Activated CD8-positive, alpha-beta T cell treated with anti-CD3 and anti-CD28 coated beads for 36 hours (primary cell): ENCODE measurements around the gene CACNA1C. TPM values are rescaled to one million over a fixed set of nuclear protein-coding genes. Genes with fewer than 3 reads are reported as not detected.

Experiments used
- ATAC-seq: fragments of 200-7000 bp; cut with Tn5 transposase; one replicate; pipeline ENCODE4 v1.10.0; 2021; ENCODE audit warnings: mild to moderate bottlenecking, moderate library complexity
- CTCF ChIA-PET: fragments of 350-600 bp; sonication (Branson Sonifier 250); formaldehyde crosslinking; loops from one replicate; lab custom pipeline; 2021; ENCODE audit warnings: antibody characterized with exemption; lab: Charles Lee
- POLR2A ChIA-PET: fragments of 350-600 bp; sonication (Branson Sonifier 250); formaldehyde crosslinking; loops from one replicate; lab custom pipeline; 2021; ENCODE audit warnings: antibody characterized with exemption; lab: Charles Lee
- DNase-seq: peaks from one replicate; pipeline ENCODE4 v3.0.0-alpha.2; 2020
- H3K27ac Mint-ChIP-seq: one replicate; pipeline ENCODE4 v1.8.0; 2021; ENCODE audit warnings: mild to moderate bottlenecking, mixed read lengths
- H3K27me3 Mint-ChIP-seq: one replicate; pipeline ENCODE4 v1.8.0; 2021; ENCODE audit warnings: mixed read lengths
- H3K36me3 Mint-ChIP-seq: one replicate; pipeline ENCODE4 v1.8.0; 2021; ENCODE audit warnings: low read depth, mixed read lengths
- H3K4me1 Mint-ChIP-seq: one replicate; pipeline ENCODE4 v1.8.0; 2021; ENCODE audit warnings: low read depth, mixed read lengths
- H3K4me3 Mint-ChIP-seq: one replicate; pipeline ENCODE4 v1.8.0; 2021; ENCODE audit warnings: mild to moderate bottlenecking, moderate library complexity, mixed read lengths
- H3K9me3 Mint-ChIP-seq: one replicate; pipeline ENCODE4 v1.8.0; 2021; ENCODE audit warnings: mixed read lengths
- CTCF ChIP-seq: fragments of 200-600 bp; IDR thresholded peaks from one replicate; pipeline ENCODE4 v1.8.0; 2022; ENCODE audit warnings: antibody characterized with exemption, mild to moderate bottlenecking
- intact Hi-C: fragments of 100-400 bp; cut with micrococcal nuclease; formaldehyde crosslinking; loops from one replicate; pipeline ENCODE4 v1.10.0; 2022
- total RNA-seq, 2 experiments: library from RNA; stranded (reverse); gene quantifications; one replicate each; pipeline ENCODE4 v1.2.3, GENCODE V29; 2021

CACNA1C gene
- total RNA-seq, 2 experiments from 2014 or later, result 0.02 to 0.05 TPM

GRCh38 chr12:2215709-2216560 is 163.1 kb downstream of the CACNA1C start:
- no peak for DNase-seq
- Mint-ChIP-seq H3K4me1 (no peaks in the 10 kb centered on the region), H3K36me3 (no peaks in the 10 kb centered on the region), H3K4me3 (no peak overlapping the region), H3K9me3 (no peaks in the 10 kb centered on the region), H3K27ac (no peak overlapping the region), H3K27me3 (peaks cover 5% of the 10 kb centered on the region)
- POLR2A ChIA-PET, result no interaction called here
- no peak for TF ChIP-seq CTCF
- no peak for ATAC-seq
- CTCF ChIA-PET, result no interaction called here
- intact Hi-C loops, result no loop called here

DNA sequence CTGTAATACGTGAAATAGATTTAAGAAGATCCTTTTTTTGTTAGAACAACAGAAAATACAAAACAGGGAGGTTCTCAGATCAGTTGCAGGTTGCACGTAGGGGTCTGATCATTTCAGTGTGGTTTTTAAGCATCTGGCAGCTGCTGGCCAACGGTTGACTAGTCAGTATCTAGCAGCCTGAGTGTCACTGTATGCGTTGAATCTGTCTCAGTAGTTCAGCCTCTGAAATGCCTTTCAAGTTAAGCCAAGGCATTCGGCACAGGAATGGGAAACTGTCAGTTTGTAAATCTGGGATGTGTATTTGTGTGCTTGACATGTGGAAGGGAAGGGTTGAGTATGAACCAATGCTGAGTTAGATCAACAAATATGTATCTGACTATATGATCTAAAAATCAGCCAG is 165.9 kb downstream of the CACNA1C start:
- CTCF ChIA-PET, result no interaction called here
- intact Hi-C loops, result no loop called here
- H3K27ac Mint-ChIP-seq, result no peak overlapping the region
- ATAC-seq (no peak), DNase-seq (no peak)
- H3K4me3 Mint-ChIP-seq, result no peak overlapping the region
- H3K4me1 Mint-ChIP-seq, result no peaks in the 10 kb centered on the region
- H3K27me3 Mint-ChIP-seq, result peaks cover 5% of the 10 kb centered on the region
- POLR2A ChIA-PET, result no interaction called here
- H3K9me3 Mint-ChIP-seq, result no peaks in the 10 kb centered on the region
- TF ChIP-seq CTCF, result no peak
- no peaks in the 10 kb centered on the region for H3K36me3 Mint-ChIP-seq

DNA sequence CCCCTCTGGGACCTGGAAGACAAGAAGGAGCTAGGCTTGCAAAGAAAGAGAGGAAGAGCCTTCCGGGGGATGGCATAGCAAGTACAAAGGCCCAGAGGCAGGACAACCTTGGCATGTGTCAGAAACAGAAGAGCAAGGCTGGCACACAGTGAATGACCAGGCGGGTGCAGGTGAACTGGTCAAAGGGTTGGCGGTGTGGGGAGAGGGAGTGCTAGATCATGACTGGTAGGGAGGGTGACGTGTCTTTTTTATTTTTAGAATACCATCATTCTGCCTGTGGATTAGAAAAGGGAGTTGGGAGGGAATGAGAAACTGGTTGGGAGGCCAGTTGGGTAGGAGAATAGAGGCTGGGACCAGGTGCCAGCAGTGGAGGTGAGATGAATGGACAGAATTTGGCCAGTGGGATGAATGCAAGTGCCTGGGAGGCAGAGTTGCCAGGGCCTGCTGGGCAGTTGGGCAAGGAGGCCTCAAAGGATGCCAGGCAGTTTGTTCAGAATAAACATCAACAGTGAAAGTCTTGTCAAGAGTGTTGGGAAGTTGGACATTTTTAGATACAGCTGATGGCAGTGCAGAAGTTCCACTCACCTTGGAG is 168.3 kb downstream of the CACNA1C start:
- TF ChIP-seq CTCF, result no peak
- H3K36me3 Mint-ChIP-seq, result no peaks in the 10 kb centered on the region
- no peak for DNase-seq
- intact Hi-C loops, result no loop called here
- H3K9me3 Mint-ChIP-seq, result no peaks in the 10 kb centered on the region
- POLR2A ChIA-PET, result no interaction called here
- peaks cover 3% of the 10 kb centered on the region for H3K27me3 Mint-ChIP-seq
- no peak for ATAC-seq
- no peak overlapping the region for H3K4me3 Mint-ChIP-seq
- H3K4me1 Mint-ChIP-seq, result no peaks in the 10 kb centered on the region
- no peak overlapping the region for H3K27ac Mint-ChIP-seq
- CTCF ChIA-PET, result no interaction called here

- TF ChIP-seq CTCF, result no peak
- ChIA-PET POLR2A (no interaction called here), CTCF (interaction anchor here (1.4 kb wide), 1 partner anchor 70 kb away, joined by 3 read pairs; no protein-coding TSS in a partner anchor)
- H3K36me3 Mint-ChIP-seq, result no peaks in the 10 kb centered on the region
- peaks cover 2% of the 10 kb centered on the region for H3K27me3 Mint-ChIP-seq
- no peaks in the 10 kb centered on the region for H3K9me3 Mint-ChIP-seq
- no peaks in the 10 kb centered on the region for H3K4me1 Mint-ChIP-seq
- ATAC-seq, result no peak
- no peak overlapping the region for H3K4me3 Mint-ChIP-seq
- intact Hi-C loops, result no loop called here
- DNase-seq, result no peak
- no peak overlapping the region for H3K27ac Mint-ChIP-seq
Observed at GRCh38 chr12:2222691-2223090, 169.9 kb downstream of the CACNA1C start.

DNA sequence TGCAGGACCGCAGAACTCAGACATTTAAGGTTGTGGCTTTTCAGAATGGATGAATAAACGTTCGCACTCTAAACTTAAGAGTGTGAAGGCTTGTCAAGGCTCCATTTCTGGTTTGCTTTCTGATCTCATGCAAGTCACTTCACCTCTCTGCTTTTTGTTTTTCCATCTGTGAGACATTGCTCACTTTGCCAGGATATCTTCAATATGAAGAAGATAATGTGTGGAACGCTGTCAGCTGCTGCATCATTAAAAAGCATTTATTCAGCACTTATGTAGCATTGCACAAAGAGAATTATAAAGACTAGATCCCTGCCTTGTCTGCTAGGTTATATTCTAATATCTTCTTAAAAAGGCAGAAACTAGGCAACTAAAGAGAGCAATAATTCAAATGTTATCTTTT is 172.2 kb downstream of the CACNA1C start:
- Mint-ChIP-seq H3K4me3 (no peak overlapping the region), H3K27me3 (peaks cover 6% of the 10 kb centered on the region), H3K9me3 (no peaks in the 10 kb centered on the region), H3K4me1 (no peaks in the 10 kb centered on the region), H3K36me3 (no peaks in the 10 kb centered on the region), H3K27ac (no peak overlapping the region)
- no peak for TF ChIP-seq CTCF
- POLR2A ChIA-PET, result no interaction called here
- no peak for DNase-seq
- intact Hi-C loops, result no loop called here
- CTCF ChIA-PET, result no interaction called here
- no peak for ATAC-seq
